Loucy (cell line): ENCODE measurements around the gene GABRA4.

Source experiments
- EZH2phosphoT487 ChIP-seq: fragments of 200-600 bp; IDR thresholded peaks from 2 replicates; pipeline ENCODE4 v1.6.1; 2018; ENCODE audit warnings: antibody characterized with exemption, mild to moderate bottlenecking, moderate library complexity, borderline replicate concordance
- TF ChIP-seq, protein P1 (sequence below): fragments of 200-600 bp; sonication (generic); conservative IDR thresholded peaks from 2 replicates; pipeline ENCODE4 v1.5.1; 2014; ENCODE audit warnings: mild to moderate bottlenecking, antibody characterized with exemption, low read length

DNA sequence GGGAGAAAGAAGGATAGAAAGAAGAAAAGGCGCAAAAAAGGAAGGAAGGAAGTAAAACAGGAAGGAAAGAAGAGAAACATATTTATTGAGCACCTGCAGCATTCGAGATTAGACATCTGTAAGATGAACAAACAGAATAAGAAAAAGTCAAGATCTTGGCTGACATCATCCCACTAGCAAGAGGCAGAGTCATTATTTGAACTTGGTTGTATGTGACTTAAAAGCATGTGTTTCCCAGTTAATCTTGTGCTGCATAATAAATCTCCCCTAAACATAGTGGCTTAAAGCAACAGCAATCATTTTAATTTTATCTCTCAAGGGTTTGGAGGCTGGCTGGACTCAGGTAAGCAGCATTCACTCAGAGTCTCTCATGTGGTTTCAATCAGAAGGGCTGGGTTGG is 45.8 kb downstream of the GABRA4 start:
- TF ChIP-seq, protein P1, sequence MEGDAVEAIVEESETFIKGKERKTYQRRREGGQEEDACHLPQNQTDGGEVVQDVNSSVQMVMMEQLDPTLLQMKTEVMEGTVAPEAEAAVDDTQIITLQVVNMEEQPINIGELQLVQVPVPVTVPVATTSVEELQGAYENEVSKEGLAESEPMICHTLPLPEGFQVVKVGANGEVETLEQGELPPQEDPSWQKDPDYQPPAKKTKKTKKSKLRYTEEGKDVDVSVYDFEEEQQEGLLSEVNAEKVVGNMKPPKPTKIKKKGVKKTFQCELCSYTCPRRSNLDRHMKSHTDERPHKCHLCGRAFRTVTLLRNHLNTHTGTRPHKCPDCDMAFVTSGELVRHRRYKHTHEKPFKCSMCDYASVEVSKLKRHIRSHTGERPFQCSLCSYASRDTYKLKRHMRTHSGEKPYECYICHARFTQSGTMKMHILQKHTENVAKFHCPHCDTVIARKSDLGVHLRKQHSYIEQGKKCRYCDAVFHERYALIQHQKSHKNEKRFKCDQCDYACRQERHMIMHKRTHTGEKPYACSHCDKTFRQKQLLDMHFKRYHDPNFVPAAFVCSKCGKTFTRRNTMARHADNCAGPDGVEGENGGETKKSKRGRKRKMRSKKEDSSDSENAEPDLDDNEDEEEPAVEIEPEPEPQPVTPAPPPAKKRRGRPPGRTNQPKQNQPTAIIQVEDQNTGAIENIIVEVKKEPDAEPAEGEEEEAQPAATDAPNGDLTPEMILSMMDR = no peak
- no peak for TF ChIP-seq EZH2phosphoT487
